Measurements from ENCODE around the gene CNTN5.

The CNTN5 gene

GRCh38 chr11:99979042-99979441 is 958.3 kb downstream of the CNTN5 start:
- FAIRE-seq: no peak

DNA sequence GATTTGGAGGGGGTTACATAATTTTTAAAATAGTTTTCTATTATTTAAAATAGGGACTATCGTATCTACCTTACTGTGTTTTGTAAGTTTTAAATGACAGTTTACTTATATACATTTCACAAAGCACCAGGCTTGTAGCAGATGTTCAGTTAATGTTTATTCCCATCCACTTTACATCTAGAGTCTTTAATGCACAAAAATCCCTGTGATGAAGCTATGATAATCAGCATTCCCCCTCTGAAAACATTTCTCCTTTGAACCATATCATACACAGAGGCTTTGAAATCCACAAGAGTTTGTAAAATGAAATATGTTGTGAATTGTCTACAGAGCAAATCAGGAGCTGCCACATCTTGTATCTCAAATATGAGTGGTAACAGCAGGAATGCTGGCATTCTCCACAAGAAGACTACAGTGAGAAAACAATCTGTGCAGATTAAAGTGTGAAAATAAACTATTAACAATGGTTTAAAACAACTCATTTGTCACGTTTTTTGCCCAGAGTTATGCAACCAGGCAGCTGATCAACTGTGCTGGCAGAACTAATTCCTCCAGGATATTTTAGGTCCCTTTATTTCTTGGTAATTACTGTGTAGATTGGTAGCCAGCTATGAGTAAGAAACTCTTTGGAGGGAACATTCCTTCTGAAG is 967.2 kb downstream of the CNTN5 start:
- FAIRE-seq: no peak

More at GRCh38 chr11:99979042-99979441, 958.3 kb downstream of the CNTN5 start:
- no peak for DNase-seq (ENCODE audit: extremely low spot score, insufficient read length, low read depth)

DNA sequence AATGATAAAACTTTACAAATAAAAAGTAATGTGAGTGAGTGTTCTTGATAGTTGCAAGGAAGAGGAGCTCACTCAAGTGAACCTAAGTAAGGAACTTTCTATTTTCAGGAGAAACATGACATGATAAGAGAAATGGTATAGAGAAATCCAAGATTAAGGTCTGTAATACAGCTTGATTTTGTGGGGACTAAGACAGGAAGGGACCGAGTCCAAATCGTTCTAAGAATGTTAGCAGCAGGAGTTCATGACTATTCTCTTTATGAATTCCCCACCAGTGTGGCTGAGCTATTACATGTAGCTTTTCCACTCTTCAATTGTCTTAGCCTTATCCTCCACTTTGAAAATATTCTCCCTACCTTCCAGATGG is 967.7 kb downstream of the CNTN5 start:
- no peak for FAIRE-seq

More for the DNA sequence above, 967.2 kb downstream of the CNTN5 start:
- no peak for DNase-seq (ENCODE audit: extremely low spot score, insufficient read length, low read depth)

GRCh38 chr11:100003985-100004384 is 983.2 kb downstream of the CNTN5 start:
- DNase-seq (ENCODE audit: extremely low spot score, insufficient read length, low read depth): no peak
- FAIRE-seq: no peak

More for the DNA sequence above, 967.7 kb downstream of the CNTN5 start:
- no peak for DNase-seq (ENCODE audit: extremely low spot score, insufficient read length, low read depth)

- no peak for FAIRE-seq
- no peak for DNase-seq (ENCODE audit: extremely low spot score, insufficient read length, low read depth)
Measured at GRCh38 chr11:100004541-100004940, 983.8 kb downstream of the CNTN5 start.

- DNase-seq (ENCODE audit: extremely low spot score, insufficient read length, low read depth) (no peak), FAIRE-seq (no peak)
Measured at GRCh38 chr11:100008417-100008816, 987.7 kb downstream of the CNTN5 start.

GRCh38 chr11:100009728-100010127 is 989.0 kb downstream of the CNTN5 start:
- DNase-seq (ENCODE audit: extremely low spot score, insufficient read length, low read depth) (no peak), FAIRE-seq (no peak)

- FAIRE-seq (no peak), DNase-seq (ENCODE audit: extremely low spot score, insufficient read length, low read depth) (no peak)
Measured at GRCh38 chr11:100010393-100010792, 989.6 kb downstream of the CNTN5 start.

DNA sequence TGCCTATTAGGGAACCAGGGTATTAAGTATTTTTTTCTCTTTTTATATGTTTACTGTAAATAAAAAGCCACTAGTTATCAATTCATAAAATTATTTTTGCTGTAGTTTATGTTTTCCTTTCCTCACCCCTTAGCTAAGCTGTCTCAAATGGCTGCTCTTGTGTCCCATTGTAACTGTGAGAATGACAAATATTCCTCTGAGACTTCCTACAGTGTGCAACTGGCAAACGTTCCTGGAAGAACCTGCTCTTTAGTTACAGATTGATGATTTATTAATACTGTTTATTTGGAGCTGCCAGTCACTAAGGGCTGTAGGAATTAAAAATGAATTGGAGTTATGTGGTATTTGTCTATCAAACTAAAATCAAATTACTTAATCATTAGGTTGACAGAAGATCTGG is 990.9 kb downstream of the CNTN5 start:
- FAIRE-seq: no peak

DNA sequence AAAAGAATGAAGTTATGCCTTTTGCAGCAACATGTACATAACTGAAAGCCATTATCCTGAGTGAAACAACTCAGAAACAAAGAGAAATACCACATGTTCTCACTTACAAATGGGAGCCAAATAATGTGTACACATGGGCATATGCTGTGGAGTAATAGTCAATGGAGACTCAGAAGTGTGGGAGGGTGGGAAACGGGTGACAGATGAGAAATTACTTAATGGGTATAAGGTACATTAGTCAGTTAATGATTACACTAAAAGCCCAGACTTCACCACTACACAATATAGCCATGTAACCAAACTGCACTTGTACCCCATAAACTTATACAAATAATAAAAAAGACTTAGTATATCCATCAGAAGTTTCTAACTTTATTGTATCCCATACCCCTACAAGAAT is 992.3 kb downstream of the CNTN5 start:
- FAIRE-seq (no peak), DNase-seq (ENCODE audit: extremely low spot score, insufficient read length, low read depth) (no peak)

More for the DNA sequence above, 990.9 kb downstream of the CNTN5 start:
- no peak for DNase-seq (ENCODE audit: extremely low spot score, insufficient read length, low read depth)

GRCh38 chr11:100031973-100032372 is 1011.2 kb downstream of the CNTN5 start:
- FAIRE-seq: no peak

GRCh38 chr11:100061006-100061405 is 1040.3 kb downstream of the CNTN5 start:
- FAIRE-seq: no peak
- DNase-seq (ENCODE audit: extremely low spot score, insufficient read length, low read depth): no peak

More at GRCh38 chr11:100031973-100032372, 1011.2 kb downstream of the CNTN5 start:
- DNase-seq (ENCODE audit: extremely low spot score, insufficient read length, low read depth): no peak

DNA sequence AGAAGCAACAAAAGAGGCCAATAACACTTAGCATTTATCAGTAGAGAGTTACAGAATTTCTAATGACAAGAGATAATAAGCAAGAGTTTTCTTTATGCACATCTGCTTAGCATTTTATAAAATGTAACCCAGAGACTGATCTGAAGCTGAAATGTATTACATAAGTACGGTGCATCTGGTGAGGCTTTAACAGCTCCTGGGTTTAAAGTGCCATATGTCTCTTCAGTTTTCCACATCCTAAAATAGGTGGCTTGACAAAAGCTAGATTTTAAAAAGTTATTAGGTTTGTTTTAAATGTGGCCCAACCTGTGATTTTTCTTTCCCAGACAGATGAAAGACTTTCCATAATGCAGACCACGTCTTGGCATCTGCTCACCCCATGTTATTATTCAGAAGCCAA is 1045.7 kb downstream of the CNTN5 start:
- DNase-seq (ENCODE audit: extremely low spot score, insufficient read length, low read depth) (no peak), FAIRE-seq (no peak)

GRCh38 chr11:100068116-100068515 is 1047.4 kb downstream of the CNTN5 start:
- FAIRE-seq (no peak), DNase-seq (ENCODE audit: extremely low spot score, insufficient read length, low read depth) (no peak)

DNA sequence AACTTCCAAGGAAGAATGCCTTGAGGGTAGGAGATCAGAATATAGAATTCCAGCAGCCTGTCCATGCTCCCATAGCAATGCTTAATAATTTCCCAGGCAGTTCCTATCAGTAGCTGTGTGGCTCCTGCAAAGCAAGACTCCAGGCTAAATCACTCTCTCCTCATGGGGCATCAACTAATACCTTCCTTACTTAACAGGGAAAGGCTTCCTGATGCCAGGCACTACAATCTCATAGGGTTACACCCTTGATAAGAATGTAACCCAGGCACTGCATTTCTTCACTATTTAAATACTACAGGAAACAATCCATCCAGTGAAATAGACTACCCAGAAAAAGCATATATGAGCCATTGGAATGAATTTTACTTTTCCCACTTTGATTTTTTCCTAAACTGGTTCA is 1051.4 kb downstream of the CNTN5 start:
- no peak for FAIRE-seq

GRCh38 chr11:100080381-100080780 is 1059.6 kb downstream of the CNTN5 start:
- FAIRE-seq: no peak
- no peak for DNase-seq (ENCODE audit: extremely low spot score, insufficient read length, low read depth)

More for the DNA sequence above, 1051.4 kb downstream of the CNTN5 start:
- DNase-seq (ENCODE audit: extremely low spot score, insufficient read length, low read depth): no peak

- no peak for DNase-seq (ENCODE audit: extremely low spot score, insufficient read length, low read depth)
- no peak for FAIRE-seq
Measured at GRCh38 chr11:100080821-100081220, 1060.1 kb downstream of the CNTN5 start.

DNA sequence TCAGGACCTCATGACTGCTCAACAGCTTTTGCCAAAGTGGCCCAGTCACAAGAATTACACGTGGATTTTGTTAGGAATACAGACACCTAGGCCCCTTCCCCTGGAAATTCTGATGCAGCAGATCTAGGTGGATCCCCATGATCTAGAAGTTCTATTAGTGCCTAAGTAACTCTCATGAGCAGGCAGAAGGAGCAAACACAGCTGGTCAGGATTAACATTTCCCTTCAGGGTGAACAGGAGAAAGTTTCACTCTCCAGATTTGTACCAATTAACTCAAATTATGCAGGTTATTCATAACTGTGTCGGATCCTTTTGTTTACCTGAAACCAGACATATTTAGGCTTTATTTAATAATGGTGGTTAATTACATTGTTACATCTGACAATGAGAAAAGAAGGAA is 1072.9 kb downstream of the CNTN5 start:
- DNase-seq (ENCODE audit: extremely low spot score, insufficient read length, low read depth): no peak
- no peak for FAIRE-seq

DNA sequence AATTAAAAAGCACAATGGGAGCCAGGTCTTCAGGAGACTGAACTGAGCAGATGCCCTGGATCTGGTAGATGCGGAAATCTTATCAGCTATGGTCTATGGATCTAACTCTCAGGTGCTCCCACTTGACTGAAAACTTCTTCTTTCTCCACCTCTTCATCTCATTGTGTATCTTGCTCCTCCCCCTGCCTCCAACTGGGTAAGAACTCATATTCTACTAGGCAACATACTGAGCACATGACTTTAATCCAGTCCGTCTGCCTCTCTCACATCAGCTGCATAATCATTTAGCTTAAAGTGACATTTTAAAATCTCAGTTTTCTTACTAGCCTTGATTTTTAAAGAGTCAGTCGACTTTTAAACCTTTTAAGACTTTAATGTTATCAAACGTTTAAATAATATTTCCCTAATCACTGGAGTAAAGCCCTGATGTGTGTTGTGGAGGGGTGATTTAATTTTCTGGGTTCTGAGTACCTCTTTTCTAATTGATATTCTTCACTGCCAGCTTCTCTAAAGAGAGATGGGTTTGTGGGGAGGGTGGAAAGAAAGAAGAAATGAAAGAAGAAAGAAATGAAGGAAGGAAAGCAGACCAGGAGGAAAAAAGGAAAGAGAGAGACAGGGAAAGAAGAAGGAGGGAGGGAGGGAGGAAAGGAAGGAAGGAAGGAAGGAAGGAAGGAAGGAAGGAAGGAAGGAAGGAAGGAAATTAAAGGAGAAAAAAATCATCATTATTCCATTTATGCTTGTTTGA is 1073.5 kb downstream of the CNTN5 start:
- DNase-seq (ENCODE audit: extremely low spot score, insufficient read length, low read depth): no peak

DNA sequence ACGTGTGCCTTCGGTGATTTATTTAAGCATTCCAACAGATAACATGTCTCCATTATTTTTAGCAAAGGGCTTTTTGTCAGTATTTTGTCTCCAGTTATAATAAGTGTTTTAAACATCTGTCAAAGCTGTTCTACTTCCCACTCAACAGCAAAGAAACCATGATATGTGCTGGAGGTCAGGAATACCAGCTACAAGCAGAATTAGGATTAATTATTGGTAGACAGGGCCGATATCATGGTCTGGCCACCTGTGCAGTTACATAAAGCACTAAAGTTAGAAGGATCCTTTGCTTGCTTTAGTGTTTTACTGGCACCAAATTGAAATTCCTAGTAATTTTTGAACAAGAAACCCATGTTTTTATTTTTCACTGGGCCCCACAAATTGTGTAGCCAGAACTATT is 1075.1 kb downstream of the CNTN5 start:
- no peak for DNase-seq (ENCODE audit: extremely low spot score, insufficient read length, low read depth)
- FAIRE-seq: no peak

More for the DNA sequence above, 1073.5 kb downstream of the CNTN5 start:
- FAIRE-seq: no peak

DNA sequence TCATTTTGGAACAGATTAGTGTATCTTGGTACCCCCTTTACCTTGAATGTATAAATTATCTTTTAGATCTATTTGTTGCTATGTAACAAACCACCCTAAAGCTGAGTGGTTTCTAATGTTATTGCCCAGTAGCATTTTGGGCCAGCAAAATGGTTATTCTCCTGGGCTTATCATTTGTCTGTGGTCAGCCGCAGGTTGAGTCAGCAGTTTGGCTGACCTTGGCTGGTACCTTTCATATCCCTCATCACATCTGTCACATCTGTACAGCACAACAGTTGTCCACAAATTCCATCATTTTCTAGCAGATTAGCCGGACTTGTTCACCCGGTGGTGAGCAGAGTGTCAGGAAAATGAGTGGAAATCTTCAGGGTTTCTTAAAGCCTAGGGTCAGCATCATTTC is 1077.8 kb downstream of the CNTN5 start:
- no peak for FAIRE-seq
- DNase-seq (ENCODE audit: extremely low spot score, insufficient read length, low read depth): no peak
